ENCODE data around the gene REPS1. TPM values are rescaled to one million over a fixed set of nuclear protein-coding genes. Genes with fewer than 3 reads are reported as not detected.
"Not testable (repeated sequence)": the region's sequence is repeated elsewhere in the genome, so short reads cannot be mapped to it uniquely, and the experiment has no call there.

REPS1 gene, protein sequence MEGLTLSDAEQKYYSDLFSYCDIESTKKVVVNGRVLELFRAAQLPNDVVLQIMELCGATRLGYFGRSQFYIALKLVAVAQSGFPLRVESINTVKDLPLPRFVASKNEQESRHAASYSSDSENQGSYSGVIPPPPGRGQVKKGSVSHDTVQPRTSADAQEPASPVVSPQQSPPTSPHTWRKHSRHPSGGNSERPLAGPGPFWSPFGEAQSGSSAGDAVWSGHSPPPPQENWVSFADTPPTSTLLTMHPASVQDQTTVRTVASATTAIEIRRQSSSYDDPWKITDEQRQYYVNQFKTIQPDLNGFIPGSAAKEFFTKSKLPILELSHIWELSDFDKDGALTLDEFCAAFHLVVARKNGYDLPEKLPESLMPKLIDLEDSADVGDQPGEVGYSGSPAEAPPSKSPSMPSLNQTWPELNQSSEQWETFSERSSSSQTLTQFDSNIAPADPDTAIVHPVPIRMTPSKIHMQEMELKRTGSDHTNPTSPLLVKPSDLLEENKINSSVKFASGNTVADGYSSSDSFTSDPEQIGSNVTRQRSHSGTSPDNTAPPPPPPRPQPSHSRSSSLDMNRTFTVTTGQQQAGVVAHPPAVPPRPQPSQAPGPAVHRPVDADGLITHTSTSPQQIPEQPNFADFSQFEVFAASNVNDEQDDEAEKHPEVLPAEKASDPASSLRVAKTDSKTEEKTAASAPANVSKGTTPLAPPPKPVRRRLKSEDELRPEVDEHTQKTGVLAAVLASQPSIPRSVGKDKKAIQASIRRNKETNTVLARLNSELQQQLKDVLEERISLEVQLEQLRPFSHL
- polyA plus RNA-seq, result 22.0 TPM

DNA sequence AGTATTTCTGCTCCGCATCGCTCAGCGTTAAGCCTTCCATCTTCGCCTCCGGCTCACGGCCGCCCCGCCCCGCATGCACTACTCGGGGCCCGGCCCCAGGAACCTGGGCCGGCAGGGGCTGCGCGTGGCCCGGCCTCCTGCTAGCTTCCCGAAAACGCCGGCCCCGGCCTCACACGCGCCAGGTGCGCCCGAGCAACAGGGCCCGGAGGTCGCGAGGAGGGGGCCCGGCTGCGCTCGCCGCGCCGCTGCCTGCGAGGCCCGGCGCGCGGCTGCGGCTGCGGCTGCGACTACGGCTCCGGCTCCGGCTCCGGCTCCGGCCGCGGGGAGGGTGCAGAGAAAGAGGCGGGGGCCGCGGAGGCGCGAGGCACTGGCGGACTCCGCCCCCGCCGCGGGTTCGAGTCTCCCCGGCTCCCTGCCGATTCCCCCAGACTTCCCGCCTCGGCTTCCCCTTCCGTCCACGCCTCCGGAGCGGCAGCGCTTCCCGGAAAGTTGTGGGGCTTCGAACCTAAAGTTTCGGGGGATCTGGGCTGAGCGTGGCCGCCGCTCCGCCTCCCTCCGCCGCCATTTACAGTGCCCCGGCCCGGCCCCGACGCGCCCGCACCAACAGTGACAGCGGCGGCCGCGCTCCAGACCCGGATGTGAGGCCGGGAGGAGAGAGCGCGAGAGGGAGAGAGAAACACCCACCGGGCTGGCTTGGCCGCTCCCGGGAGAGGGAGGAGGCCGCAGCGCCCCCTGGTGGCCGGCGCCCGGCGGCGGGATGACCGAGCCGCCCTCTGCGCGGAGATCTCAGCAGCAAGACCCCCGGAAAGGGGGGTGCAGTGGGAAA lies at the start of gene REPS1:
Gene REPS1, minus strand, starts transcription at position 611 of the 826 bp plus-strand sequence. Its CDS starts 571 bp downstream, at position 40.
- Mint-ChIP-seq H3K9me3 (peaks cover under 1 to 1% (median under 1%) of the 10 kb centered on the region in 3 donors), H3K4me3 (peak within 1 kb of the TSS; percentile 82 to 95 (median 93)), H3K27me3 (no peaks in the 10 kb centered on the region), H3K36me3 (no peaks in the 10 kb centered on the region), H3K27ac (peak within 1 kb of the TSS; percentile 74 to 94 (median 79)), H3K4me1 (peaks cover 7 to 19% (median 14%) of the 10 kb centered on the region in 3 donors)

- no peak overlapping the region for H3K4me3 Mint-ChIP-seq
- peaks cover 0 to 5% (median 3%) of the 10 kb centered on the region in 3 donors for H3K4me1 Mint-ChIP-seq
- H3K27ac Mint-ChIP-seq, result no peak overlapping the region
- no peaks in the 10 kb centered on the region for H3K9me3 Mint-ChIP-seq
- no peaks in the 10 kb centered on the region for H3K27me3 Mint-ChIP-seq
- H3K36me3 Mint-ChIP-seq, result peaks cover 5% of the 10 kb centered on the region
Observed at GRCh38 chr6:139037490-139037889, 49.4 kb upstream of the REPS1 start.

DNA sequence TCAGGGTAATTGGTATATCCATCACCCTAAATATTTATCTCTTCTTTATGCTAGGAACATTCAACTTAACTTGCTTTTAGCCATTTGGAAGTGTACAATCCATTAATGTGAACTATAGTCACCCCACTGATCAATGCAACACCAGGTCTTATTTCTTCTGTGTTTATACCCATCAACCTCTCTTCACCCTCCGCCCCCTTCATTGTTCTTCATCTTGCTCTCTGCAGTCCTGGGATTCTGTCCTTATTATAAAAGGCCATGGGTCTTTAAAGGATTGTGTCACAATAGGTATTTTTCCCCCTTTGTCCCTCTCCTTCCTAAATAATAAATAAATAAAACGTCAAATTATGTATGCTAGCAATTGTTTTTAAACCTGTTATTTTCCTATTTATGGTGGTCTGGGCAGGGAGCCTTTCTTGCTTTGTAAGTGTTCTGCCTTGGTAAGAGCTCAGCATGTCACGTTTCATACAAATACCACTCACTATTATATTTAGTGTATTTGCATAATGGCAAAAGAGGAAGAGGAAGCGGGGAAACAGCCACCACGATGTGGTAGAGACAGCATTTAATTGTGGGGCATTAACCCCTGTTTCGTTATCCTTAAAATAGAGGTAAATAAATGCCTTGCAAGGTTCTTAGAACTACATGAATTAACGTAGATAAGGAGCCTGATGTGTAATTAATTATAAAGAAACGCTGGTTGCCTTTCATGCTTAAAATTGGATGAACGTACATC lies 42.3 kb upstream of the REPS1 start:
- Mint-ChIP-seq H3K36me3 (no peaks in the 10 kb centered on the region), H3K4me3 (no peak overlapping the region), H3K9me3 (no peaks in the 10 kb centered on the region)

DNA sequence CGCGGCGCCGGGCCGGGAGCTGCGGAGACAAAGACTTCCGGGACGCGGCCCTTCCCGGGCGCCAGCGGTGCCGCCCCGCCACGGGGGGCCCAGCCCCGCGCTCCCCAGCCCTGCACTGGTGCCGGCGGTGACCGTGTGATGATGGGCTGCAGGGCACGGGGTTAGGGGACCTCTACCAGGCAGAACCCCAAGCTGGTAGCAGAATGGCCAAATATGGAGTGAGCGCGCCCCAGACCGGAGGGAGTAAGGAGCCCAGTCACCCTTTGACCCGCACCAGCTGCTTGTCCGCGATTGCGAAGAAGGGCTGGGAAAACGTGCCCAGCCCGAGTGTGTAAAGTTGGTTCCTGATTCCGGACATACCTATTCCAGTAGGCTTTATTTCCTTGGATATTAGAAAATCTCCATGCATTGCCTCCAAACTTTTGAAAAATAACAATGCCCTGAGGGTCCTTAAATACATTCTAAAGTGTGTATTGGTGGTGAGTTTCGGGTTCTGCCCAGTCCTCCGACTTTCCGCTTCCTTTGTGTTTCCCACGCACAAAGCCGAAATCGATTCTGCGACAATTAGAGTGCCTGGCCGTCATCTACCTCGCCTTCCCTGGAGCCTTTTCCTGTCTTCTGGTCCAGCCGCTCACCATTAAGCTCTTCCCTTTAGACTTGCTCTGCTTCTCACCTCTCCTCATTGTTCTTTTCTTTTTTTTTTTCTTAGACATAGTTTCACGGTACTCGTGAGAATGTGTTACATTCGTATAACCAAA lies 41.6 kb upstream of the REPS1 start:
- peaks cover 7 to 18% (median 14%) of the 10 kb centered on the region in 3 donors for H3K4me1 Mint-ChIP-seq
- no peak overlapping the region for H3K27ac Mint-ChIP-seq
- no peak overlapping the region for H3K4me3 Mint-ChIP-seq
- no peaks in the 10 kb centered on the region for H3K9me3 Mint-ChIP-seq
- H3K36me3 Mint-ChIP-seq, result no peaks in the 10 kb centered on the region
- no peaks in the 10 kb centered on the region for H3K27me3 Mint-ChIP-seq

More for the DNA sequence above, 42.3 kb upstream of the REPS1 start:
- no peaks in the 10 kb centered on the region for H3K27me3 Mint-ChIP-seq
- H3K27ac Mint-ChIP-seq, result no peak overlapping the region
- peaks cover 7 to 18% (median 14%) of the 10 kb centered on the region in 3 donors for H3K4me1 Mint-ChIP-seq

- H3K4me1 Mint-ChIP-seq, result peaks cover 7 to 18% (median 14%) of the 10 kb centered on the region in 3 donors
- no peaks in the 10 kb centered on the region for H3K9me3 Mint-ChIP-seq
- no peaks in the 10 kb centered on the region for H3K27me3 Mint-ChIP-seq
- peak within 1 kb of the TSS in 2 of 4 donors; percentile 96 to 97 for H3K4me3 Mint-ChIP-seq
- H3K36me3 Mint-ChIP-seq, result no peaks in the 10 kb centered on the region
- H3K27ac Mint-ChIP-seq, result peak within 1 kb of the TSS; percentile 82 to 85 (median 83)
Observed at GRCh38 chr6:139028658-139029469, 40.8 kb upstream of the REPS1 start, which contains the start of gene ABRACL. TSS of gene ABRACL (plus strand) at chr6:139028745. CDS start at chr6:139034161, 5,416 bp downstream.

DNA sequence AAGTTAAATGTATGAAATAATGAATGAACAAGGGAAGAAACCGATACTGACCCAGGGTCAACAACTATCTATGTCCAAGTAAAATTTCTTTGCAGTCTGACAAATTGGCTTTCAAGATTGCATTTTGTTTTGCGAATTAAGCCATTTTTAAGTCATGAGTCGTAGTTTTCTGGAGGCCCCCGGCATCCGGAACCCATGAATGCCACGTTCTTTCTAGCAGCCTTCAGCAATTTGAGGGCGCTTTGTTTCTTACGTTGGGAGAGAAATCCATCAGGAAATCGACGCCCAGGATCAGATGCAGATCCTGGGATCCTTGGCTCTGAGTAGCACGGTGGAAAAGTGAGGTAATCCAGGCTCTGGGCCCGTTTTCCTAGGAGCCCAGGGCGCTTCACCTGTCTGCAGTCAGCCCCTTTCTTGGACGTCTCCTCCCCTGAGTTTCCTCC lies 40.2 kb upstream of the REPS1 start:
- H3K36me3 Mint-ChIP-seq, result no peaks in the 10 kb centered on the region
- H3K27ac Mint-ChIP-seq, result peak overlapping the region; percentile 82 to 85 (median 83)
- peak overlapping the region in 2 of 4 donors; percentile 96 to 97 for H3K4me3 Mint-ChIP-seq
- peaks cover 7 to 18% (median 14%) of the 10 kb centered on the region in 3 donors for H3K4me1 Mint-ChIP-seq
- no peaks in the 10 kb centered on the region for H3K9me3 Mint-ChIP-seq
- no peaks in the 10 kb centered on the region for H3K27me3 Mint-ChIP-seq

DNA sequence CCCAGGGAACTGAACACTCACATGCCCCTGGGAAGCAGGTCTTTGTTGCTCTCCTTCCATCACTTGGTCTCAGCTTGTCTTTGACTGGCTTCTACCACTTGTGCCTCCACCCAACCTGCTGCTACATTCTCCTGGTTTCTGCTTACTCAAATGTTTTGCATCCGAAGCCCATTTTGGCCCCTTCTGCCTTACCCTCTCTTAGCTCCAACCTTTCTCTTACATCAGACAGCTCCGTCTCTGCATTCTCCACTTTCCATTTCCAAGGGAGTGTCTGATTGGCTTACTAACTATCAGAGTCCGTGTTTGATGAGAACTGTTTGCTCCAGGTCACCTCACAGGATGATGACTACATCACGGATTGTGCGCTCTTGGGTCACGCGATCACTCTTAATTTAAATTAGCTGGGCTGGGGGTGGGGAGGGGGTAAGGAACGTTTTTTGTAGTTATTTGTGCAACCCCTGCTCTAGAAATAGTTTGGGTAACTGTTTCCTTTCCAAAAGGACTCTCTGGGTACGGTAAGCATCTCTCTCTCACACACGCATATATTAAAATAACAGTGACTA lies 39.6 kb upstream of the REPS1 start:
- Mint-ChIP-seq H3K27ac (peak overlapping the region in 2 of 3 donors; percentile 82 to 85), H3K27me3 (no peaks in the 10 kb centered on the region), H3K4me1 (peaks cover 7 to 17% (median 12%) of the 10 kb centered on the region in 3 donors), H3K4me3 (peak overlapping the region in 2 of 4 donors; percentile 96 to 97), H3K36me3 (no peaks in the 10 kb centered on the region), H3K9me3 (no peaks in the 10 kb centered on the region)

DNA sequence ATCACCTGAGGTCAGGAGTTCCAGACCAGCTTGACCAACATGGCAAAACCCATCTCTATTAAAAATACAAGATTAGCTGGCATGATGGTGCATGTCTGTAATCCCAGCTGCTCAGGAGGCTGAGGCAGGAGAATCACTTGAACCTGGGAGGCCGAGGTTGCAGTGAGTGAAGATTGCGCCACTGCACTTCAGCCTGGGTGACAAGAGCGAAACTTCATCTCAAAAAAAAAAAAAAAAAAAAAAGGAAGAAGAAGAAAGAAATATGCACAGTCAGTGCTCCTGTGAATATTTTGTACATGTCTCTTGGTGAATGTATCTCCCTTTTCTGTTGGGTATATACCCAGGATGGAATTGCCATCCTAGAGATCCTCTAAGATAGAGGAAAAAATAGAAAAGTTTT lies 37.4 kb upstream of the REPS1 start:
- H3K9me3 Mint-ChIP-seq, H3K36me3 Mint-ChIP-seq, H3K27me3 Mint-ChIP-seq: not testable (repeated sequence)
- Mint-ChIP-seq H3K4me3 (peak overlapping the region in 1 of 4 donors; percentile 7), H3K27ac (peak overlapping the region in 1 of 3 donors; percentile 35), H3K4me1 (peaks cover 7 to 13% (median 10%) of the 10 kb centered on the region in 3 donors)

- Mint-ChIP-seq H3K27me3 (no peaks in the 10 kb centered on the region), H3K9me3 (no peaks in the 10 kb centered on the region), H3K27ac (no peak overlapping the region), H3K4me3 (no peak overlapping the region), H3K4me1 (peaks cover 12 to 16% (median 16%) of the 10 kb centered on the region in 3 donors), H3K36me3 (no peaks in the 10 kb centered on the region)
Observed at GRCh38 chr6:139020689-139021088, 32.6 kb upstream of the REPS1 start.

DNA sequence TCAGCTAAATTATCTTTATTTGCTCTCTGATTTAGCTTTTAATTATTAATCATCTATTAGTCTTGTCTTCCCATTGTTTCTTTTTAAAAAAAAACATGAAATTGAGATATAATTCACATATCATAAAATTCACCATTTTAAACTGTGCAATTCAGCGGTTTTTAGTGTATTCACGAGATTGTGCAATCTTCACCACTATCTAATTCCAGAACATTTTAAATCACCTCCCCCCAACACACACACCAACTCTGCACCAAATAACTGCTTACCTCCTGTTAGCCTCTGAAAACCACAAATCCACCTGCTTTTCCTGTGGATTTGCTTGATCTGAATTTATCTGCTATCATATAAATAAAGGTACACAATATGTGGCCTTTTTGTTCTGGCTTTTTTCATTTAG lies 31.7 kb upstream of the REPS1 start:
- no peaks in the 10 kb centered on the region for H3K27me3 Mint-ChIP-seq
- H3K4me3 Mint-ChIP-seq, result peak overlapping the region in 1 of 4 donors; percentile 41
- no peak overlapping the region for H3K27ac Mint-ChIP-seq
- H3K36me3 Mint-ChIP-seq, result no peaks in the 10 kb centered on the region
- H3K9me3 Mint-ChIP-seq, result no peaks in the 10 kb centered on the region
- H3K4me1 Mint-ChIP-seq, result peaks cover 12 to 16% (median 16%) of the 10 kb centered on the region in 3 donors

- H3K9me3 Mint-ChIP-seq, result no peaks in the 10 kb centered on the region
- H3K27me3 Mint-ChIP-seq, result no peaks in the 10 kb centered on the region
- H3K4me3 Mint-ChIP-seq, result peak overlapping the region in 2 of 4 donors; percentile 39 to 41
- H3K27ac Mint-ChIP-seq, result no peak overlapping the region
- H3K36me3 Mint-ChIP-seq, result no peaks in the 10 kb centered on the region
- peaks cover 12 to 16% (median 16%) of the 10 kb centered on the region in 3 donors for H3K4me1 Mint-ChIP-seq
Observed at GRCh38 chr6:139017227-139017626, 29.2 kb upstream of the REPS1 start.
